WTC11 (cell line): ENCODE data around the gene PPM1K. TPM values are rescaled to one million over a fixed set of nuclear protein-coding genes. Genes with fewer than 3 reads are reported as not detected.

ENCODE experiments used
- ATAC-seq: fragments of 200-7000 bp; cut with Tn5 transposase; 2 replicates; pipeline ENCODE4 v1.10.0; 2021; ENCODE audit warnings: mild to moderate bottlenecking, moderate library complexity
- CTCF ChIA-PET: fragments of 300-600 bp; sonication (Branson Sonifier 250); formaldehyde crosslinking; loops from one replicate; lab custom pipeline; 2021; ENCODE audit warnings: antibody characterized with exemption; lab: Charles Lee
- POLR2A ChIA-PET: fragments of 350-600 bp; sonication (Branson Sonifier 250); formaldehyde crosslinking; loops from one replicate; lab custom pipeline; 2021; ENCODE audit warnings: antibody characterized with exemption; lab: Charles Lee
- DNase-seq: peaks from one replicate; pipeline ENCODE4 v3.0.0; 2021; ENCODE audit warnings: low spot score
- H3K27ac Mint-ChIP-seq: 2 replicates; pipeline ENCODE4 v1.8.0; 2021; ENCODE audit warnings: mixed read lengths
- H3K27me3 Mint-ChIP-seq: 2 replicates; pipeline ENCODE4 v1.8.0; 2021; ENCODE audit warnings: low read depth, mild to moderate bottlenecking, moderate library complexity, mixed read lengths
- H3K36me3 Mint-ChIP-seq: 2 replicates; pipeline ENCODE4 v1.8.0; 2021; ENCODE audit warnings: mixed read lengths
- H3K4me1 Mint-ChIP-seq: 2 replicates; pipeline ENCODE4 v1.8.0; 2022; ENCODE audit warnings: mixed read lengths
- H3K4me3 Mint-ChIP-seq: 2 replicates; pipeline ENCODE4 v1.8.0; 2021; ENCODE audit warnings: mild to moderate bottlenecking, moderate library complexity, mixed read lengths
- H3K9me3 Mint-ChIP-seq: 2 replicates; pipeline ENCODE4 v1.8.0; 2021; ENCODE audit warnings: mixed read lengths
- ATF6 ChIP-seq: sonication (generic); formaldehyde crosslinking; IDR thresholded peaks from 2 replicates; pipeline ENCODE4 v1.8.1; 2023; ENCODE audit warnings: mild to moderate bottlenecking, missing genetic modification reagents
- CBFB ChIP-seq: sonication (generic); formaldehyde crosslinking; IDR thresholded peaks from 2 replicates; pipeline ENCODE4 v1.8.1; 2022; ENCODE audit warnings: mild to moderate bottlenecking, low read depth, missing genetic modification reagents
- CDX4 ChIP-seq: fragments of 250-450 bp; sonication (Bioruptor Pico); IDR thresholded peaks from 2 replicates; pipeline ENCODE4 v1.9.0; 2021; ENCODE audit warnings: moderate library complexity, mild to moderate bottlenecking, inconsistent platforms, borderline replicate concordance
- CREB1 ChIP-seq: sonication (generic); formaldehyde crosslinking; IDR thresholded peaks from 2 replicates; pipeline ENCODE4 v1.8.0; 2023; ENCODE audit warnings: mild to moderate bottlenecking, missing genetic modification reagents
- E2F4 ChIP-seq: sonication (generic); formaldehyde crosslinking; IDR thresholded peaks from 2 replicates; pipeline ENCODE4 v1.8.1; 2022; ENCODE audit warnings: low read depth, mild to moderate bottlenecking, moderate library complexity, missing genetic modification reagents, borderline replicate concordance
- ELF4 ChIP-seq: sonication (generic); formaldehyde crosslinking; IDR thresholded peaks from 2 replicates; pipeline ENCODE4 v1.8.1; 2022; ENCODE audit warnings: low read depth, mild to moderate bottlenecking, moderate library complexity, missing genetic modification reagents
- ESRRA ChIP-seq: sonication (generic); formaldehyde crosslinking; IDR thresholded peaks from 2 replicates; pipeline ENCODE4 v1.8.1; 2022; ENCODE audit warnings: mild to moderate bottlenecking, missing genetic modification reagents, borderline replicate concordance
- FOXK1 ChIP-seq: sonication (generic); formaldehyde crosslinking; IDR thresholded peaks from 2 replicates; pipeline ENCODE4 v1.8.0; 2022; ENCODE audit warnings: mild to moderate bottlenecking, moderate library complexity, missing genetic modification reagents
- IRF2 ChIP-seq: sonication (generic); formaldehyde crosslinking; IDR thresholded peaks from 2 replicates; pipeline ENCODE4 v1.8.0; 2022; ENCODE audit warnings: low read depth, missing genetic modification reagents, borderline replicate concordance
- KAT7 ChIP-seq: sonication (generic); formaldehyde crosslinking; IDR thresholded peaks from 2 replicates; pipeline ENCODE4 v1.8.1; 2023; ENCODE audit warnings: missing genetic modification reagents, mild to moderate bottlenecking, borderline replicate concordance
- NFYB ChIP-seq: sonication (generic); formaldehyde crosslinking; conservative IDR thresholded peaks from 2 replicates; pipeline ENCODE4 v1.8.0; 2022; ENCODE audit warnings: low read depth, missing genetic modification reagents
- SMAD3 ChIP-seq: sonication (generic); formaldehyde crosslinking; IDR thresholded peaks from 2 replicates; pipeline ENCODE4 v1.8.0; 2022; ENCODE audit warnings: missing genetic modification reagents, mild to moderate bottlenecking, borderline replicate concordance
- TCF7 ChIP-seq: sonication (generic); formaldehyde crosslinking; IDR thresholded peaks from 2 replicates; pipeline ENCODE4 v1.8.0; 2022; ENCODE audit warnings: mild to moderate bottlenecking, low read depth, missing genetic modification reagents, moderate library complexity
- USF2 ChIP-seq: sonication (generic); formaldehyde crosslinking; IDR thresholded peaks from 2 replicates; pipeline ENCODE4 v1.8.1; 2023; ENCODE audit warnings: mild to moderate bottlenecking, missing genetic modification reagents, moderate library complexity
- ZNF219 ChIP-seq: sonication (generic); formaldehyde crosslinking; IDR thresholded peaks from 2 replicates; pipeline ENCODE4 v1.8.0; 2023; ENCODE audit warnings: missing genetic modification reagents, mild to moderate bottlenecking, borderline replicate concordance
- ZNF671 ChIP-seq: fragments of 250-450 bp; sonication (Bioruptor Pico); IDR thresholded peaks from 2 replicates; pipeline ENCODE4 v1.8.0; 2021; ENCODE audit warnings: mild to moderate bottlenecking
- total RNA-seq: library from RNA; stranded (reverse); gene quantifications from 3 replicates; pipeline ENCODE4 v1.2.3, GENCODE V29; 2021
- TF ChIP-seq, protein P1 (sequence below): sonication (generic); formaldehyde crosslinking; IDR thresholded peaks from 2 replicates; pipeline ENCODE4 v1.8.1; 2022; ENCODE audit warnings: missing genetic modification reagents, borderline replicate concordance
- TF ChIP-seq, protein P2 (sequence below): sonication (generic); formaldehyde crosslinking; IDR thresholded peaks from 2 replicates; pipeline ENCODE4 v1.8.1; 2023; ENCODE audit warnings: mild to moderate bottlenecking, moderate library complexity, missing genetic modification reagents
- TF ChIP-seq, protein P3 (sequence below): sonication (generic); formaldehyde crosslinking; IDR thresholded peaks from 2 replicates; pipeline ENCODE4 v1.8.1; 2023; ENCODE audit warnings: mild to moderate bottlenecking, missing genetic modification reagents, moderate library complexity

The PPM1K gene
- total RNA-seq, 1 experiment from 2014 or later: 17.0 TPM

GRCh38 chr4:88244816-88245579 is 39.4 kb downstream of the PPM1K start:
- Mint-ChIP-seq H3K27me3 (no peaks in the 10 kb centered on the region), H3K4me1 (0 out of 2 replicates have a peak, but pooled peaks cover 3% of the 10 kb centered on the region), H3K4me3 (no peak overlapping the region), H3K27ac (no peak overlapping the region), H3K9me3 (peaks cover 3% of the 10 kb centered on the region; the same call in 1 of the 2 replicates), H3K36me3 (peaks cover 3% of the 10 kb centered on the region; the same call in 1 of the 2 replicates)
- ChIA-PET POLR2A (interaction anchor here (1.2 kb wide), 1 partner anchor 39 kb away, joined by 3 read pairs; the partner anchor contains the start of gene PPM1K), CTCF (interaction anchor here (0.6 to 1.6 kb wide), 5 partner anchors 26 to 271 kb away, joined by 3 to 6 read pairs (median 5); partner anchors contain the start of gene HERC5)
- ATAC-seq (peak; percentile 66), DNase-seq (no peak)
- TF ChIP-seq NFYB (CRISPR knock-in tag) (no peak), CBFB (CRISPR knock-in tag) (no peak), E2F4 (CRISPR knock-in tag) (no peak), USF2 (CRISPR knock-in tag) (0 out of 2 replicates have a peak, but pooled peaks have one; percentile 28)
- TF ChIP-seq, protein P1, sequence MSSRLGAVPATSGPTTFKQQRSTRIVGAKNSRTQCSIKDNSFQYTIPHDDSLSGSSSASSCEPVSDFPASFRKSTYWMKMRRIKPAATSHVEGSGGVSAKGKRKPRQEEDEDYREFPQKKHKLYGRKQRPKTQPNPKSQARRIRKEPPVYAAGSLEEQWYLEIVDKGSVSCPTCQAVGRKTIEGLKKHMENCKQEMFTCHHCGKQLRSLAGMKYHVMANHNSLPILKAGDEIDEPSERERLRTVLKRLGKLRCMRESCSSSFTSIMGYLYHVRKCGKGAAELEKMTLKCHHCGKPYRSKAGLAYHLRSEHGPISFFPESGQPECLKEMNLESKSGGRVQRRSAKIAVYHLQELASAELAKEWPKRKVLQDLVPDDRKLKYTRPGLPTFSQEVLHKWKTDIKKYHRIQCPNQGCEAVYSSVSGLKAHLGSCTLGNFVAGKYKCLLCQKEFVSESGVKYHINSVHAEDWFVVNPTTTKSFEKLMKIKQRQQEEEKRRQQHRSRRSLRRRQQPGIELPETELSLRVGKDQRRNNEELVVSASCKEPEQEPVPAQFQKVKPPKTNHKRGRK (CRISPR knock-in tag): no peak

DNA sequence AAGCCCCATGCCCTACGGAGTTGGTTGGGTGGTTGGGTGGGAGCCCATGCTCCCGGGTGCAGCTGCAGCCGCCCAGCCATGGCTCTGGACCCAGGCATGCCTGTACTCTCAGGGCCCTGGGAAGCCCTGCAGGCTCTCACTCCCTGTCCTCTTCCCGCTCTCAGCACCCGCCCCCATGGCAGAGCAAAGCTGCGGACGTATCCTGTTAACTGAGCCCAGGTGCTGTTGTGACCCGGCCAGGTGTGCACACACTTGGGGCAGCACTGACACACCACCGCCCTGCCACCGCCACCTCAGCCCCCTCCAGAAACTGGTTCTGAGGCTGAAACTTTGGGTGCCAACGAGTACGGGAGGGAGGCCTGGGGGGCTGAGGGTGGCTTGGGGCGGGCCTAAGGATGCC is 40.3 kb downstream of the PPM1K start:
- Mint-ChIP-seq H3K4me1 (0 out of 2 replicates have a peak, but pooled peaks cover 3% of the 10 kb centered on the region), H3K27me3 (no peaks in the 10 kb centered on the region), H3K9me3 (peaks cover 3% of the 10 kb centered on the region; the same call in 1 of the 2 replicates), H3K36me3 (peaks cover 3% of the 10 kb centered on the region; the same call in 1 of the 2 replicates), H3K27ac (no peak overlapping the region), H3K4me3 (no peak overlapping the region)
- no peak for DNase-seq
- CTCF ChIA-PET: interaction anchor here (0.8 to 1.6 kb wide), 3 partner anchors 25 to 271 kb away, joined by 3 to 6 read pairs (median 4); partner anchors contain the start of gene HERC5
- POLR2A ChIA-PET: interaction anchor here (1.2 kb wide), 1 partner anchor 40 kb away, joined by 3 read pairs; the partner anchor contains the start of gene PPM1K
- peak; percentile 27; the same call in 1 of the 2 replicates for ATAC-seq
- TF ChIP-seq KAT7 (CRISPR knock-in tag) (no peak), ATF6 (no peak), CBFB (CRISPR knock-in tag) (no peak), CREB1 (no peak), SMAD3 (CRISPR knock-in tag) (no peak), ZNF219 (no peak), FOXK1 (CRISPR knock-in tag) (no peak), ZNF671 (CRISPR knock-in tag) (no peak), USF2 (CRISPR knock-in tag) (no peak), CDX4 (CRISPR knock-in tag) (no peak), ESRRA (CRISPR knock-in tag) (no peak), ELF4 (no peak), IRF2 (no peak), TCF7 (CRISPR knock-in tag) (no peak)
- TF ChIP-seq, protein P2, sequence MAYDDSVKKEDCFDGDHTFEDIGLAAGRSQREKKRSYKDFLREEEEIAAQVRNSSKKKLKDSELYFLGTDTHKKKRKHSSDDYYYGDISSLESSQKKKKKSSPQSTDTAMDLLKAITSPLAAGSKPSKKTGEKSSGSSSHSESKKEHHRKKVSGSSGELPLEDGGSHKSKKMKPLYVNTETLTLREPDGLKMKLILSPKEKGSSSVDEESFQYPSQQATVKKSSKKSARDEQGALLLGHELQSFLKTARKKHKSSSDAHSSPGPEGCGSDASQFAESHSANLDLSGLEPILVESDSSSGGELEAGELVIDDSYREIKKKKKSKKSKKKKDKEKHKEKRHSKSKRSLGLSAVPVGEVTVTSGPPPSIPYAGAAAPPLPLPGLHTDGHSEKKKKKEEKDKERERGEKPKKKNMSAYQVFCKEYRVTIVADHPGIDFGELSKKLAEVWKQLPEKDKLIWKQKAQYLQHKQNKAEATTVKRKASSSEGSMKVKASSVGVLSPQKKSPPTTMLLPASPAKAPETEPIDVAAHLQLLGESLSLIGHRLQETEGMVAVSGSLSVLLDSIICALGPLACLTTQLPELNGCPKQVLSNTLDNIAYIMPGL (CRISPR knock-in tag): no peak
- TF ChIP-seq, protein P3, sequence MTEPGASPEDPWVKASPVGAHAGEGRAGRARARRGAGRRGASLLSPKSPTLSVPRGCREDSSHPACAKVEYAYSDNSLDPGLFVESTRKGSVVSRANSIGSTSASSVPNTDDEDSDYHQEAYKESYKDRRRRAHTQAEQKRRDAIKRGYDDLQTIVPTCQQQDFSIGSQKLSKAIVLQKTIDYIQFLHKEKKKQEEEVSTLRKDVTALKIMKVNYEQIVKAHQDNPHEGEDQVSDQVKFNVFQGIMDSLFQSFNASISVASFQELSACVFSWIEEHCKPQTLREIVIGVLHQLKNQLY (CRISPR knock-in tag): no peak
